T-helper 2 cell (primary cell): Measurements from ENCODE around the gene DNAJC5.
"Not testable (repeated sequence)": the region's sequence is repeated elsewhere in the genome, so short reads cannot be mapped to it uniquely, and the experiment has no call there.

Experiments
- DNase-seq, 5 experiments: peaks; one replicate each; pipeline versions ENCODE4 v3.0.0 to v3.0.0-alpha.2; 2012 to 2022

Gene DNAJC5

DNA sequence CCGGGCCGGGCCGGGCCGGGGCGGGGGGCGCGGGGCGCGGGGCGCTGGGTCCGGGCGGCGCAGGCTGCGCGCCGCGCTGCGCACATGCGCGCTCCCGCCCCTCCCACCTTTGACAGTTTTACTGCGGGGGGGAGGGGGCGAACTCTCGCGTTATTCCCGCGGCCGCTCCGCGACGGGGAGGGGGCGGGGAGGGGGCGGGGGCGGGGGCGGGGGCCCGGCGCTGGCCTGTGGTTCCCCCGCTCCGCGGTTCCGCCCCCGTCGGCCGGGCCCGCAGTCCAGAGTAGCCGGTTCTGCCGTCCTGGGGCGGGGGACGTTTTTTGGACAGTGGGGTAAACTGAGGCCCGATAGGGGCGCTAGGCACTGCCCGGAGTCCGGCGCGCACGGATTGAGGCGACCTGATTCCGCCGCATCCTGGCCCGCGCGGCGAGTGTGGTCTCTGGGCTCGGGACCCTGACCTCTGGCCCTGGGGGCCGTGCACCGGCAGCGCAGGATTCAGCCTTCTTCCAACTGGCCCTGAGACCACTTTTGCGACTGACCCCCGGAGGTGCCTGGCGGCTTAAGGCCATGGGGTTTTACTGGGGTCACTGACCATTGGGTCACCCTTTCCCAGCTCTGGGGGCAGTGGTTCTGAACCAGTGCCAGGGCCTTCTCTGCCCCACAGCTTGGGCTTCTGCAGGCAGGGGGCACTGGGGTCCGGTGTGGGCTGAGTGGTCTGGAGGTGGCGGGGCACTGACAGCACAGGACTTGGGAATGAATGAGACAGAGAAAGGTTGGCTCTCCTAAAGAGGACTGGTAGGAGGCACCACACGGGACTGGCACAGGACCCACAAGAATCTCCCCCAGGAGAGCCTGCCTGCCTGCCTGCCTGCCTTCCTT, 75.2 kb downstream of the DNAJC5 start, which contains the start of gene ZNF512B:
Gene ZNF512B, minus strand, starts transcription at position 93 of the 876 bp plus-strand sequence. CDS start 1,980 bp downstream, outside the sequence.
- DNase-seq = peak in 3 of 5 experiments; percentile 28 to 83 (median 62)

DNA sequence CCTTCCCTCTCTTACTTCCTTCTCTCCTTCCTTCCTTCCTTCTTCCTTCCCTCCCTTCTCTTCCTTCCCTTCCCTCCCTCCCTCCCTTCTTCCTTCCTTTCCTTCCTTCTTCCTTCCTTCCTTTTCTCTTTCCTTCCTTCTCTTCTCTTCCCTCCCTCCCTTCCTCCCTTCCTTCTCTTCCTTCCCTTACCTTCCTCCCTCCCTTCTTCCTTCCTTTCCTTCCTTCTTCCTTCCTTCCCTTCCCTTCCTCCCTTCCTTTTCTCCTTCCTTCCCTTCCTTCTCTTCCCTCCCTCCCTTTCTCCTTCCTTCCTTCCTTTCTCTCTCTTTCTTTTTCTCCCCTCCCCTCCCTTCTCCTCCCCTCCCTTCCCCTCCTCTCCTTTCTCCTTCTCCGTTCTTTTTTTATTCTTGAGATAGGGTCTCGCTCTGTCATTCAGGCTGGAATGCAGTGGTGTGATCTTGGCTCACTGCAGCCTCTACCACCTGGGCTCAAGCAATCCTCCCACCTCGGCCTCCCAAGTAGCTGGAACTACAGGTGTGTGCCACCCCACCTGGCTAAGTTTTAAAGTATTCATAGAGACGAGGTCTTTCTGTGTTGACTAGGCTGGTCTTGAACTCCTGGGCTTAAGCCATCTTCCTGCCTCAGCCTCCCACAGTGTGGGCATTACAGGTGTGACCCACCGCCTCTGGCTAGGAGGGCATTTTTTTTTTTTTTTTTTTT, 75.9 kb downstream of the DNAJC5 start:
- DNase-seq = no peak

DNA sequence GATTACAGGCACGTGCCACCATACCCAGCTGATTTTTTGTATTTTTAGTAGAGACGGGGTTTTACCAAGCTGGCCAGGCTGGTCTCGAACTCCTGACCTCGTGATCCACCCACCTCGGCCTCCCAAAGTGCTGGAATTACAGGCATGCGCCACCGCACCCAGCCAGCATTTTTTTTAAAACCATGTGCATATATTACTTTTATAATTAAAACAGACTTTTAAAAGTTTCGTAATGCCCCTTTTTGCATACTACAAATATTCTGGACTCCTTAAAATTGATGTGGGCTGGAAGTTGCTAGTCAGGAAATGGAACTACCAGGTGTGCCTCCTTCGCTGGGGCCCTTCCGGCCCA, 77.0 kb downstream of the DNAJC5 start:
- not testable (repeated sequence) for DNase-seq

DNA sequence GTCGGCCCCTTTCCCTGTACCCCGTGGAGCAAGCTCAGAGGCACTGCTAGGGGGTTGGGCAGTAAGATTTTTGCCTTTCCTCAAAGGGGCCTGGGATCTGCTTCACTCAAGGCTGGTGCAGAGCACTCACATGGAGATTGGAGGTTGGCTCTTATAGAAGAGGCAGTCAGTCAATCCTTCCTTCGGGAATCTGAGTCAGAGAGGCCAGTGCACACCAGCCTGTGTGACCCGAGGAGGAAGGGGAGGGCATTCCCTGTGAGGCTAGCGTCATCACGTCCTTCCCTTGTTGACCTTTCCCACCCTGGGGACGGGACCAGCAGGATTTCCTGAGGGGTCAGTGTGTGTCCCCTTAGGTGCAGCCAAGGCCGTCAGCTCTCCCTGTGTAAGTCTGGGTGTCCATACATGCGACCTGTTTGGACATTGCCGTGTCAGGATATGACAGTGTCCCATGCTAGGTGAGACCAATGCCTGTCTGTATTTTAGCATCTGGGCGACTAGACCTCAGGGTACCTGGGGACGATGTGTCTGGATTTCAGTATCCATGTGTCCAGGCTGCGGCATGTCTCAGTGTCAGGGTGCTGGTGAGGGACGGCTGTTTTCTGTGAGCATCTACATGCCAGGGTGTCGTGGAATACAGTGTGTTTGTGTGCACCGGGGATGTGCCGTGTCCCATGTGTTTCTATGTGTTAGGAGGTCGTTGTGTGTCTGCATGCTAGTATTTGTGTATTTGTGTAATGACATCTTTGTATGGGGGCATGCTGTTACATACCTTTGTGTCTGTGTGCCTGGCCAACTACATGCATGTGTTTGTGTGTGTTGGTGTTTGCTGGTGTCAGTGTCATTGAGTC, 77.6 kb downstream of the DNAJC5 start:
- no peak for DNase-seq

DNA sequence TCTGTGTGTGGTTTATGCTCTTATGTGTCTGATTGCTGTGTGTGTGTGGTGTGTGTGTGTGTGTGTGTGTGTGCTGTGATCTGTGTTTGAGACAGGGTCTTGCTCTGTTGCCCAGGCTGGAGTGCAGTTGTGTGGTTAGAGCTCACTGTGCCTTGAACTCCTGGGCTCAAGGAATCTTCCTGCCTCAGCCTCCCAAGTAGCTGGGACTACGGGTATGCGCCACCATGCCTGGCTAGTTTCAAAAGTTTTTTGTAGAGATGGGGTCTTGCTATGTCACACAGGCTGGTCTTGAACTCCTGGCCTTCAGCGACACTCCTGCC, 78.2 kb downstream of the DNAJC5 start:
- no peak for DNase-seq

DNA sequence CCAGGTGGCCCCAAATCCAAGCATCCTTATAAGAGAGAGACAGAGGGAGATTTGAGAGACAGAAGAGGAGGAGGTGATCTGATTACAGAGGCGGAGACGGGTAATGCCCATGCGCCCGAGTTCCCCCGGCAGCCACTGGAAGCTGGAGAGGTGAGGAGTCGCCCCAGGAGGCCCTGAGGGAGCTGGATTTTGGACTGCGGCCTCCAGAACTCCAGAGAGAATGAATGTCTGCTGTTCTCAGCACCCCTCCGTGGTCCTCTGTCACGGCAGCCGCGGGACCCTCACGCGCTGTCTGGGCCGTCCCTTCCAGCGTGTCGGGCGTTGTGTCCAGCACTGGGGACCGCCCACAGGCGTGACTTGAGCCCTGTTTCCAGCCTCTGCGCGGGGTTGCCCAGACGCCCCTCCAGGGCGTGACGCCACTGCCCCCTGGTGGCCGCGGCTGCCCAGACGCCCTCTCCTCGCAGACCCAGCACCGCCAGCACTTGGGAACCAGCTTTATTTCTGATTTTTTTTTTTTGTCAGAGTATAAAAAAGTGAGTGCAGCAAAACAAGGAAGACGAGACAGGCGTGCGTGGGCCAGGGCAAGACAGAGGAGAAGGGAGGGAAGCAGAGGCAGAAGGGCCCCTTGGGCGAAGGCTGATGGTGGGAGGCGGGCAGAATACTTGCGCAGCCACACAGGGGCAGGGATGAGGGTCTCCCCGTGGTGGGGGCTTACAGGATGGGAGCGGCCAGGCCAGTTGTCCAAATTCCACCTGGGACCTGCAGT, 78.9 kb downstream of the DNAJC5 start:
- peak; percentile 54 to 68 (median 67) for DNase-seq

DNA sequence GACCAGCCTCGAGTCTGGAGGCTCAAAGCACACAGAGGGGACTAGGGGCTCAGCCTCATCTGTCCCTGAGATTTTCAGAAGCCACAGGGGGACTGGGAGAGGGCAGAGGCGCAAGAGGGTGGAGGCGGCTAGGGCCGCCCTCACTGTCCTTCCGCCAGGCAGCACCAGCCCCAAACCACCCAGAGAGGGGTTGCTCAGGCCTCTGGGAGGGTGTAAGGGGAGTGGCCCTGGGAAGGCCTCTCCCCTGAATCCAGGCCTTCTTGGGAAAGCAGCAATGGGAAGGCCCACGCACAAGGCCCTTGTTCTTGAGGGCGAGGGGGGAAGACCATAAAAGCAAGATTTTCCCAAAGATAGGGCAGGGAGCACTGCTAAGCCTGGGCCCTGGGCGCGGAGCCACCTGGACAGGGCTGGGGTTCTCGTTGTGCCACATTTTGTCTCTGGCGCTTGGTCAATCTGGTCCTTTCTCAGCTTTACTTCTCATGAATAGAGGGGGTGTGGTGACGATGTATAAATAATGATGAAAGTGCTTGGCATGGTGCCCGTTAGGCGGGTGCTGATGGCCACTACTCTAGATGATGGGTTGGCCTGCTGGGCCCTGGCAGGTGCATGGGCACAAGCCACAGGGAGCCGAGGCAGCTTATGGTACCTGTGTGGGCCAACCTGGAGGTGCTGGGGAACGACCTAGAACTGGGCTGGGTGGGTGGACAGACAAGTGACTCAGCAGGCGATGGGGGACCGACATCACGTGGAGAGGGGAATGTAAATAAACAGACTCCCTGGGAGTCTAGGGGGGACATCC, 79.7 kb downstream of the DNAJC5 start:
- DNase-seq = no peak

DNA sequence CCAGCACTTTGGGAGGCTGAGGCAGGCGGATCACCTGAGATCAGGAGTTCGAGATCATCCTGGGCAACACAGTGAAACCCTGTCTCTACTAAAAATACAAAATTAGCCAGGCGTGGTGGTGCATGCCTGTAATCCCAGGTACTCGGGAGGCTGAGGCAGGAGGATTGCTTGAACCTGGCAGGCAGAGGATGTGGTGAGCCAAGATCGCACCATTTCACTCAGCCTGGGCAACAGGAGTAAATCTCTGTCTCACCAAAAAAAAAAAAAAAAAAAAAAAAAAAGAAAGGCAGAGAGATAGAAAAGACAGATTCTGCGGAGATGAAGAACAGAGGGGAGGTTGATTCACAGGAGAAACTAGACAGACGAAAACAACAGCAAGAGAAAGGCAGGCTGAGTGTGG, 81.6 kb downstream of the DNAJC5 start:
- DNase-seq = peak in 1 of 5 experiments; percentile 75

DNA sequence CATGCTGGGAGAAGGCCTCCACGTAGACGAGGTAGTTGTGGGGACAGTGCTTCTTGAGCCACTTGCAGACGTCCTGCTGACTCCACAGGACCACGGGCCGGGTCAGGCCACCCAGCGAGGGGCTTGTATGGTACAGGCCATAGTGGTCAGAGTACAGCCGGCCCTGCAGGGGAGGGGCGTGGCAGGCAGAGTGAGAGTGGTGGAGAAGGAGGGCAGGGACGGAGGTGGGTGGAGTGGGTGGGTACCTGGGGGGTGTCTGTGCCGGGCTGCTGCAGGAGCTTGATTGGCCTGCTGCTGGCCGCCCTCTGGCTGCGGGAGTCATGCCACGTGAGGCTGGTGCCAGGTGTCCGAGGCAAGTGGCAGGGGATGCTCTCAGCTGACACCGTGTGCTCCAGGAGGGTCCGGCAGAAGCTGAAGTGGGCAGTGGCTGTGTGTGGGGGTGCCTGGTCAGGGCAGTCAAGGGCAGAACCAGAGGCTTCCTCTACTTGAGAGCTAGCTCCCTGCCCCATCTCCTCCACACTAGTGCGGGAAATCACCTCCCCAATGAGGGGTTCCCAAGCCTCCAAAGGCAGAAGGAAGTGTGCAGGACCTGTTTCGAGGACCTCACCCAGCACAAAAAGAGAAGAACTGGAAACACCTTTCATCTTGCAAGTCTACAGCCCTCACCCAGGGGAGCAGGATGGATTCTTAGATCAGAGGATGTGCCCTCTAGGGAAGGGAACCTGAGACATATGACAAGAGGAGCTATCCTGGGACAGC, 82.2 kb downstream of the DNAJC5 start:
- DNase-seq = no peak

DNA sequence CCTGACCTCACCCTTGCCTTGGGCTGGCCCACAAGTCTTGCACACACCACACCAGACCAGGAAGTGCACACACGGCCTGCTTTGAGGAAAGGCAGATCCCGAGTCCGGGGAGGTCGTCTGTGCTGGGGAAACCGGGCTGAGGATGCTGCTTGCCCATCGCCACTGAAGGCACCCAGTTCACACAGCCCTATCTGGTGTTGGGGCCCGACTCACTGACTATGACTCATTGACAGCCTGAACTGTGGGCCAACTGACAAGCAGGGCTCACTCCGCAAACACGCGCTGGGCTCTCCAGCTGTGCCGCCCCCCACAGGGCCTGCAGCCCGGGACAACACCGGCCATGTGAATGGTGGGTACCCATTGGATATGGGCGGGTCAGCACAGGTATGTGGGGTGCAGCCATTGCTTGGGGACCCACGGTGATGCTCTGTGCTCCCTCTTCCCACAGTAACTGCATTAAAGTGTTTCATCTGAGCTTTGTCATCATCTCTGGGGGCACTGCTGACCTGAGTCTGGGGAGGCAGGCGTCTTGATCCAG, 82.9 kb downstream of the DNAJC5 start:
- peak in 2 of 5 experiments; percentile 40 to 81 for DNase-seq

DNA sequence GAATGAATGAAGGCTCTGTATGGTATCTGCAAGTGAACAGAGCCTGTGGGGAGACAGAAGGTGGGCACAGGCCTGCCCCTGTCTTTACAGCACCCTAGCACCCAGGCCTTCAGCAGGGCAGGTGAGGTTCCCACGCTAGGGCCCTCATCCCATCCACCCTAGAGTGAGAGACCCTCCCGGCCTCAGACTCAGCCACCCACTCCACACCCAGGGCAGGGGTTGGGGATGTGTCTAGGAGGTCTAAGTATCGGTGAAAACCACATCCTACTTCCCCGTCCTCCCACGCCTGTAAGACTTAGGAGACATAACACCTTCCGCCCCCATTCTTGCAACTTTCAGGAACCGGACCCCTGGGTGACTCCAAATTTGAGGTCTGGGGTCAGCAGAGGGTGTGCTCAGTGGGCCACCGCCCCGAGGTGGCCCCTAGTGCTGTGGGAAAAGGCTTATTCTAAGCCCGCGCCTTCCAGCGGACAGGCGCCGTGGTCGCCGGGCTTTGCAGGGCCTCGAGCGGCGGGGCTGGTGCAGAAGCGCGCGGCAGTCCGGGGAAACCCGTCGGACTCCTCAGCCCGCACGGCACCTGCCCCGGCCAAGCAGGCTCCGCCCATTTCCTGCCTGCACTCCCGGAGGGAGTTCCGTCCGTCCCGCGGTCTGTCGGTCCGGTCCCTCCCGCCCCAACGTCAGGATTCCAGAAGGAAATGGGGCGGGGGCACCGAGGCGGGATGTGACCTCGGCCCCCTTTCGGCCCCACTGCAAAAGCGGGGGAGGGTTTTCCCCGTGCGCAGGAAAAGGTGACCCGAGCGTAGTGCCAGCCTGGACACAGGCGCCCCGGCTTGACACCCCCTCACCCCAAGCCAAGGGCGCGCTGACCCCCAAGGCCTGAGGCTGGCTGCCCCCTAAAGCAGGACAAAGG, 83.6 kb downstream of the DNAJC5 start:
- DNase-seq = peak in 4 of 5 experiments; percentile 16 to 74 (median 45)

DNA sequence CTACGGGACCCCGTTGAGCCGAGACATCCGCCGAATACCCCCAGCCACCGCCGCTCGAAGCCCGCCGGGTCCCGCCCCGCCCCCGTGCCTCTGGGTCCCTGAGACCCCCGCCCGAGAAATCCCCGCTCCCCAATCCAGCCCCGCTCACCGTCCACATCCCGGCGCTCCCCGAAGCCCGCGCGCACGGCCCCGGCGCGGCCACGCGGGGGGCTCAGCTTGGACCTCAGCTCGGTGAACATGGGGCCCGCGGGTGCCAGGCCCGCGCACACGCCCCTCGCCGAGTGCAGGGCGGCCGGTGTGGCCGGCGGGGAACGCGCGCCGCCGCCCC, 84.3 kb downstream of the DNAJC5 start:
- no peak for DNase-seq

DNA sequence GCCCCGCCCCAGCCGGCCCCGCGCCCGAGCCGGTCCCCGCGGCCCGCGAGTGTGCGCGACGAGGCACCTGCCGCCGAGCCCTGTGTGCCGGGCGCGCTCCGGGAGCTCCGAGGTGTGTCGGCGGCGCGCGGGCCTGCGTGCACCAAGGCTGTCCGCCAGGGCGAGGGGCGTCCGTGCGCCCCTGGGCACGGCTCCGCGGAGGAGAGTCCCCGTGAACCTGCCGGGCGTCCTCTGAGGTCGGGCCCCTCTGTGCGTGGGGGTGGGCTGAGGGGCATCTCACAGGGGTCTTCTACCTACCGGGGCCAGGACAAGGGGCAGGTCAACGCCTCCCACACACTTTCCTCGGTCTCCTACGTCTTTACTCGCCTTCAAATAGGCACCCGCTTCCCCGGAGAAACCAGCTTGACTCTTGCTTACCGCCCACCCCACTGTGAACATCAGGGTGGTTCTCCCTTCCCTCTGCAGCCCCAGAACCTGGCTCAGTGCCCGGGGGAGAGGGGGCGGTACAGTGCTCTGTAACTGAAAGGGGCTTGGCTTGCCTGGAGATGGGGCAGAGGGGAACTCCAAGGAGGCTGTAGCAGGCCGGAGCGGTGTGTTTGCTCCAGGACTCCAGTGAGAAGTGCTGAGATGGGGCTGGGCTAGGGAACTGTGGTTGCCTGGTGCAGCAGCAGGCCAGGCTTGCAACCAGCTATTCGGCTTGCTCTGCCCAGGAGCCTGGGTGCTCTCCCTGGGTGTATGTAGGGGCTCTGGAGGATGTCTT, 84.8 kb downstream of the DNAJC5 start, which contains the start of gene SAMD10:
Gene SAMD10, minus strand, starts transcription at position 86 of the 760 bp plus-strand sequence. CDS start 175 bp downstream, outside the sequence.
- DNase-seq = peak; percentile 39 to 79 (median 62)

DNA sequence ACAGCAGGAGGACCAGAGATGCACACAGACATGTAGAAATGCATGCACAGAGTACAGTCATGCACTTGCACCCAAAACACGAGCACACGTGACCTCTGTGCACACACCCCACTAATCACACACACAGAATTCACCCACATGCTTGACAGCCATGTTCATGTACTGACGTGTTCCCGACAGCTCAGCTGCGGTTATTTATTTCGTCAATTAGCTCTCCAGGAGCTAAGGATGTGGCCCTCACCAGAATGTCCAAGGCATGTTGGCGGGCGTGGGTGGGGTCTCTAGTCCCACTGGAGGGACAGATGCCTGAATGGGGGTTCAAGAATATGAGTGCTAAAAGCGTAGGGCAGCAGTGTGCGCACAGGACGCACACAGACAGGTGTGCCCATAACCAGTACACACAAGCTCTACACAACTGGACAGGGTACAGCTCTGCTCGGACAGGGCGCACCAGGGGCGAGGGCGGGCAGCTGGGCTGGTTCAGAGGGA, 85.4 kb downstream of the DNAJC5 start:
- peak in 2 of 5 experiments; percentile 28 to 87 for DNase-seq

DNA sequence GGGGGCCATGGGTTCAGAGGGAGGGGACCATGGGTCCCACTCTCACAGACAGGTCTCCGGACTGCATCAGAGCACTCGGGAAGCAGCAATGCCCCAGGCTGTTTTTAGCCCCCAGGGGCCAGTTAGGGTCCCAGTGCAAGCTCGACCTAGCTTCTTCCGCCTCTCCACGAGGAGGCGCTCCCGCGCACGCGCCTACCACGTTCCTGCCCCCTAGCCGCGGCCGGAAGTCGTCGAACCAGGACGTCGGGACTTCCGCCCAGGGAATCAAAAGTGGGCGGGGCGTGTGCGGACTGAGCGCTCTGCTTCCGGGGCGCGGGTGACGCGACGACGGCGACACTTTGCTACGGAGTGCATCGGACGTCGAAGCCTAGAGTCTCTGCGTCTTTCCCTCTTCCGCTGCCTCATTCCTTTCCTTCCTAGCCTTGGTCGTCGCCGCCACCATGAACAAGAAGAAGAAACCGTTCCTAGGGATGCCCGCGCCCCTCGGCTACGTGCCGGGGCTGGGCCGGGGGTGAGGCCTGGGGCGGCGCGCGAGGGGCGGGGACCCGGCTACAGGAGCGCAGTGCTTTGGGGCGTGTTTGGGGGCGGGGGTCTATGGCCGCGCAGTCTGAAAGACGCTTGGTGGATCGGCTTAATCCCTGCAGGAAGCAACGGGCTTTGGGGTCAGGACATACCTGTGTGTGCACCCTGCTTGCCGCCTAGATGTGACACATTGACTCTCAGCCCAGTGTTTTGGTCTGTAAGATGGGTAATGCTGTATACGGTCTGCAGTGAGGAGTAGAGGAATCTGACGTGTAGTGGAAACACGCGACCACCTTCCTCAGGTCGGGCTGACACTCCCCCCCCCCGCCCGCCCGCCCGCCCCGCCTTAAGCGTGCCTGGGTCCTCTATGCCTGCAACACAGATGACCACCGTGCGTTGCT, 86.1 kb downstream of the DNAJC5 start, which contains the start of gene PRPF6:
Gene PRPF6, plus strand, starts transcription at position 327 of the 923 bp plus-strand sequence. Its CDS starts 114 bp downstream, at position 441.
- peak; percentile 88 to 98 (median 90) for DNase-seq

DNA sequence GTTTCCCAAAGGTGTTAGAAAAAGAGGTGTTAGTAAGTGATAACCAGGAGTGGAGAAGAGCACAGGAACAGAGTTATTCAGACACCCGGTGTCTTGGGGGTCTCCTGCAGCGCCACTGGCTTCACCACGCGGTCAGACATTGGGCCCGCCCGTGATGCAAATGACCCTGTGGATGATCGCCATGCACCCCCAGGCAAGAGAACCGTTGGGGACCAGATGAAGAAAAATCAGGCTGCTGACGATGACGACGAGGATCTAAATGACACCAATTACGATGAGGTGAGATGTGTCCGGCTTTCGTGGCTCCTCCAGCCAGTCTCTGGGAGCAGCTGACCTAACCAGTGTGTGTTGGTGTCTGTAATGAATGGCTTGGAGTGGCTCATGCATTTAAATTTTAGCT, 88.0 kb downstream of the DNAJC5 start:
- DNase-seq = no peak
